ENCODE measurements around the gene SHISAL2A. TPM values are rescaled to one million over a fixed set of nuclear protein-coding genes. Genes with fewer than 3 reads are reported as not detected.

Gene SHISAL2A
- not detected in 2 replicates for total RNA-seq

- no peak for DNase-seq (ENCODE audit: extremely low read depth, low read depth, low spot score)
Measured at GRCh38 chr1:52632732-52633290, at the start of gene SHISAL2A. TSS of gene SHISAL2A (plus strand) at chr1:52633168. CDS start at chr1:52633494, 326 bp downstream.

- no peak for DNase-seq (ENCODE audit: extremely low read depth, low read depth, low spot score)
Measured at GRCh38 chr1:52585474-52585873, 47.5 kb upstream of the SHISAL2A start.

- no peak for DNase-seq (ENCODE audit: extremely low read depth, low read depth, low spot score)
Measured at GRCh38 chr1:52588027-52588426, 44.9 kb upstream of the SHISAL2A start.

- no peak for DNase-seq (ENCODE audit: extremely low read depth, low read depth, low spot score)
Measured at GRCh38 chr1:52588535-52588934, 44.4 kb upstream of the SHISAL2A start.

GRCh38 chr1:52590266-52590665 lies 42.7 kb upstream of the SHISAL2A start:
- no peak for DNase-seq (ENCODE audit: extremely low read depth, low read depth, low spot score)

- DNase-seq (ENCODE audit: extremely low read depth, low read depth, low spot score): no peak
Measured at GRCh38 chr1:52592637-52593323, 40.2 kb upstream of the SHISAL2A start.

- DNase-seq (ENCODE audit: extremely low read depth, low read depth, low spot score): no peak
Measured at GRCh38 chr1:52593495-52593894, 39.5 kb upstream of the SHISAL2A start.

- peak; percentile 22 for DNase-seq (ENCODE audit: extremely low read depth, low read depth, low spot score)
Measured at GRCh38 chr1:52595061-52595460, 37.9 kb upstream of the SHISAL2A start.

GRCh38 chr1:52597912-52598311 lies 35.1 kb upstream of the SHISAL2A start:
- DNase-seq (ENCODE audit: extremely low read depth, low read depth, low spot score): no peak

- DNase-seq (ENCODE audit: extremely low read depth, low read depth, low spot score): no peak
Measured at GRCh38 chr1:52598729-52599128, 34.2 kb upstream of the SHISAL2A start.

GRCh38 chr1:52599236-52599635 lies 33.7 kb upstream of the SHISAL2A start:
- DNase-seq (ENCODE audit: extremely low read depth, low read depth, low spot score): no peak

GRCh38 chr1:52600533-52601179 lies 32.3 kb upstream of the SHISAL2A start:
- no peak for DNase-seq (ENCODE audit: extremely low read depth, low read depth, low spot score)

- no peak for DNase-seq (ENCODE audit: extremely low read depth, low read depth, low spot score)
Measured at GRCh38 chr1:52601519-52601918, 31.4 kb upstream of the SHISAL2A start.

GRCh38 chr1:52601991-52602855 lies 30.7 kb upstream of the SHISAL2A start, which contains the start of gene GPX7:
TSS of gene GPX7 (plus strand) at chr1:52602371. CDS start at chr1:52602410, 39 bp downstream.
- no peak for DNase-seq (ENCODE audit: extremely low read depth, low read depth, low spot score)

- DNase-seq (ENCODE audit: extremely low read depth, low read depth, low spot score): no peak
Measured at GRCh38 chr1:52602856-52603600, 29.9 kb upstream of the SHISAL2A start.

GRCh38 chr1:52603630-52604029 lies 29.3 kb upstream of the SHISAL2A start:
- no peak for DNase-seq (ENCODE audit: extremely low read depth, low read depth, low spot score)

GRCh38 chr1:52604063-52604770 lies 28.8 kb upstream of the SHISAL2A start:
- DNase-seq (ENCODE audit: extremely low read depth, low read depth, low spot score): no peak

GRCh38 chr1:52613636-52614373 lies 19.2 kb upstream of the SHISAL2A start:
- no peak for DNase-seq (ENCODE audit: extremely low read depth, low read depth, low spot score)

- no peak for DNase-seq (ENCODE audit: extremely low read depth, low read depth, low spot score)
Measured at GRCh38 chr1:52614671-52615070, 18.3 kb upstream of the SHISAL2A start.

Data from glomerular endothelial cell (primary cell).